IPS-18c (cell line): Measurements from ENCODE around the gene SMOC2.
"Not testable (repeated sequence)": the region's sequence is repeated elsewhere in the genome, so short reads cannot be mapped to it uniquely, and the experiment has no call there.

ENCODE experiments used
- H3K4me3 ChIP-seq: 2 replicates; pipeline ENCODE4 v1.7.0; 2013; ENCODE audit warnings: low read depth, mild to moderate bottlenecking, low read length, moderate library complexity; ENCODE audit not compliant: insufficient read depth
- H3K9me3 ChIP-seq: one replicate; pipeline ENCODE4 v1.6.1; 2013; ENCODE audit warnings: mild to moderate bottlenecking, low read length, moderate library complexity; ENCODE audit not compliant: control insufficient read depth, insufficient read depth

Gene SMOC2

GRCh38 chr6:168676552-168677322, 235.8 kb downstream of the SMOC2 start:
- no peak overlapping the region for H3K4me3 ChIP-seq

GRCh38 chr6:168677323-168677781, 236.4 kb downstream of the SMOC2 start:
- not testable (repeated sequence) for H3K4me3 ChIP-seq, H3K9me3 ChIP-seq

More at GRCh38 chr6:168676552-168677322, 235.8 kb downstream of the SMOC2 start:
- H3K9me3 ChIP-seq: no peaks in the 10 kb centered on the region

DNA sequence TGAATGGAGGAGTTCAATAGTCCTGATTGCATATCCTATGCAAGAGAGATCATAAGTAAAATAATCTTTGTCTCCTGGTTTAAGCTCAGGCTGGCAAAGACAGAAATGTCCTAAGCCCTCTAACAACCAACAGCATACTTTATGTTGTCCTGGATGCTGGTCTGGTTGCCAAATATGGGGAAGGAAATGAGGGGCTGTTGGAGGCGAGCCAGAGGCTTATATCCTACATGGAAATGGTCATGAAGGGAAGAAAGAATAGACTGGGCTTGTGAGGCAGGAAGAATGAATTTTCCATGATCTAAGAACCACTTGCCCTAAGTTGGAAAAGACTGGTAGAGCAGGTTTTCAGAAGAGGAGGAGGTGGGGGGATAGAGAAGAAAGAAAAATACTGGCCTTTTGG, 237.1 kb downstream of the SMOC2 start:
- Histone ChIP-seq H3K9me3 (no peaks in the 10 kb centered on the region), H3K4me3 (no peak overlapping the region)

GRCh38 chr6:168678588-168678987, 237.6 kb downstream of the SMOC2 start:
- no peaks in the 10 kb centered on the region for H3K9me3 ChIP-seq
- H3K4me3 ChIP-seq: no peak overlapping the region

- peaks cover 2% of the 10 kb centered on the region for H3K9me3 ChIP-seq
Observed at GRCh38 chr6:168681748-168682147, 240.8 kb downstream of the SMOC2 start.

DNA sequence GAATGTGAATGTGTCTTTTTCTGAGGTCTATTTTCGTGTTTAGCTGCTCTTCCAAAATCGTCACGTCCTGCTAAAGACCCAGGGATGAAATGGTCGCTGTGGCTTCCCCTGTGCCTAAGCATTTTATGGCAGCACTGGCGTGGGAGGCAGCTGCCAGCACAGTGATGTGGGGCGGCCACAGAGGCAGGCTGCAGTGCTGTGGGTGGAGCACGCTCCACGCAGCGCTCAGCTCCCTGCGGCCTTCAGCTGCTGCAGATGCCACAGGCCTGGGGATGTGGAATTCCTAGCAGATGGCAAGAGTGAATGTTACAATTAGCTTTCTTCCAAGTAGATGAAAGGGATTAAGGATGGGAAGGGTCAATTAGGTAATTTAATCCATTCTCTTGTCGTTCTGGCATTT, 242.6 kb downstream of the SMOC2 start:
- peaks cover 4% of the 10 kb centered on the region for H3K9me3 ChIP-seq
- H3K4me3 ChIP-seq: no peak overlapping the region

More at GRCh38 chr6:168681748-168682147, 240.8 kb downstream of the SMOC2 start:
- H3K4me3 ChIP-seq: no peak overlapping the region

- Histone ChIP-seq H3K9me3 (peaks cover 4% of the 10 kb centered on the region), H3K4me3 (no peak overlapping the region)
Observed at GRCh38 chr6:168684471-168684870, 243.5 kb downstream of the SMOC2 start.

GRCh38 chr6:168684906-168685305, 243.9 kb downstream of the SMOC2 start:
- no peak overlapping the region for H3K4me3 ChIP-seq
- peaks cover 4% of the 10 kb centered on the region for H3K9me3 ChIP-seq

- no peak overlapping the region for H3K4me3 ChIP-seq
- H3K9me3 ChIP-seq: peaks cover 4% of the 10 kb centered on the region
Observed at GRCh38 chr6:168686029-168686738, 245.2 kb downstream of the SMOC2 start.

DNA sequence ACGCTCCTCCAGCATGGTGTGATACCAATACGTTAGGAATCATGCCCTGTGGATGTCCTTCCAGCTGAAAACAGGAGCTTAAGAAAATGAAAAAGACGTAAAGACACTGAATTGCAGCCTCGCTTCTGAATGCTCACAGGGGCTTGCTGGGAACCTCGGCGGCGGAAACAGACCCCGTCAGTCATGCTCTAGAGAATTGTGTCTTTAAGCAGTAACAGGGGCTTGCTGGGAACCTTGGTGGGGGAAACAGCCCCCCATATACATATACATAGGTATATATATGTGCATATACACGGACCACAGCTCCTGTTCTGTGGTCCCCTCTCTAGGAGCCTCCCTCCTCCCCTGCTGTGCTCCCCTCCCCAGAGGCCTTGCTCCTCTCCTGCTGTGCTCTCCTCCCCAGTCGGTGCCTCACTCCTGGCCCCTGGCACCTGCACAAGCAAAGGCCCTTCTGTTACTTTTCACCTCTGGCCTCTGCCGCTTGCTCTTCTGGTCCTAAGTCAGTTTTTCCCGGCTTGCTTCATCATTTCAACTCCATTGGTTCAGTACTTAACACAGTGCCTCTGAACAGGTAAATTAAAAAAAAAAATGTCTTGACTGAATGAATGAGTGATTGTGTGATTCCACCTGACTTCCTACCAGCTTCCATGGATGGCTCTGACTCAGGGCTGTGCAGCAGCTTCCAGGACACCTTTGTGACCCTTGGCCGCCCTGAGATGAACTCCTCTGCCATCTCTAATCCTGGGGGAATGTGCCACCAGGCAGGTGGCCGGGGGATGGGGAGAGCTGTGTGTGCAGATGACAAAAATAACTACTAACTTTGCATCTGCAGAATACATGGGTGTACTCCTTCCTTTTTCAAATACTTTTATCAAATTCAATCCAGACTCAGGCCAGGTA, 246.1 kb downstream of the SMOC2 start:
- H3K4me3 ChIP-seq: no peak overlapping the region
- peaks cover 4% of the 10 kb centered on the region for H3K9me3 ChIP-seq

DNA sequence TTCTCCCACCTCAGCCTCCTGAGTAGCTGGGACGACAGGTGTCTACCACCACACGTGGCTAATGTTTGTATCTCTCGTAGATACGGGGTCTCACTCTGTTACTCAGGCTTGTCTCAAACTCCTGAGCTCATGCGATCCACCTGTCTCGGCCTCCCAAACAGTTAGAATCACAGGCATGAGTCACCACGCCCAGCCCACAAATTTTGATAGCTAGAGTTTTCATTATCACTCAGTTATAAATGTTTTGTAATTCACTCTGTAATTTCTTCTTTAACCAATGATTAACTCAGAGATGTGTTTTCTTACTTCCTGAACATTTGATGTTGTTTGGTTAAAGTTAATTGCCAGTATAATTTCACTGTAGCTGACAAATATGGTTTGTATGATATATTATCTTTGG, 249.3 kb downstream of the SMOC2 start:
- H3K4me3 ChIP-seq: no peak overlapping the region
- peaks cover 2% of the 10 kb centered on the region for H3K9me3 ChIP-seq

GRCh38 chr6:168691774-168692173, 250.8 kb downstream of the SMOC2 start:
- Histone ChIP-seq H3K9me3 (peaks cover 2% of the 10 kb centered on the region), H3K4me3 (no peak overlapping the region)

GRCh38 chr6:168692193-168692914, 251.4 kb downstream of the SMOC2 start:
- H3K4me3 ChIP-seq: no peak overlapping the region
- H3K9me3 ChIP-seq: peaks cover 2% of the 10 kb centered on the region

DNA sequence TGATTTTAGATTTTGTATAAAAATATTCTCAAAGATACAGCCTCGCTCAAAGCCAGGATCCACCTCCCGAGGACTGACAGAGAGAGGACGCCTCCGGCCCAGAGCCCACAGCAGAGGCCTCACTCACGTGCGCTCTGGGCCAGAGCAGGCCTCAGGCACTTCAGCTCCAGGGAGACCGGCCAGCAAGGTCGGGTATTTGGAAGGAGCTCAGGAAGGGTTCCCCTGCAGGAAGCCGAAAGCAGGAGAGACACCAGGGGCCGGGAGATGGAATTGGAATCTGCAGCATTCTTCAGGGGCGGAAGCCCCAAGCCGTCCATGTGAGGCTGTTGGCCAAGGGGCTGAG, 251.9 kb downstream of the SMOC2 start:
- not testable (repeated sequence) for H3K9me3 ChIP-seq, H3K4me3 ChIP-seq

DNA sequence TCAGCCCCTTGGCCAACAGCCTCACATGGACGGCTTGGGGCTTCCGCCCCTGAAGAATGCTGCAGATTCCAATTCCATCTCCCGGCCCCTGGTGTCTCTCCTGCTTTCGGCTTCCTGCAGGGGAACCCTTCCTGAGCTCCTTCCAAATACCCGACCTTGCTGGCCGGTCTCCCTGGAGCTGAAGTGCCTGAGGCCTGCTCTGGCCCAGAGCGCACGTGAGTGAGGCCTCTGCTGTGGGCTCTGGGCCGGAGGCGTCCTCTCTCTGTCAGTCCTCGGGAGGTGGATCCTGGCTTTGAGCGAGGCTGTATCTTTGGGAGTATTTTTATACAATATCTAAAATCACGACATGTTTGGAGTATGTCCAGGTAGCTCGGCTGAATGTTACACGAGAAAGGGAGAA, 253.8 kb downstream of the SMOC2 start:
- H3K9me3 ChIP-seq: not testable (repeated sequence)

DNA sequence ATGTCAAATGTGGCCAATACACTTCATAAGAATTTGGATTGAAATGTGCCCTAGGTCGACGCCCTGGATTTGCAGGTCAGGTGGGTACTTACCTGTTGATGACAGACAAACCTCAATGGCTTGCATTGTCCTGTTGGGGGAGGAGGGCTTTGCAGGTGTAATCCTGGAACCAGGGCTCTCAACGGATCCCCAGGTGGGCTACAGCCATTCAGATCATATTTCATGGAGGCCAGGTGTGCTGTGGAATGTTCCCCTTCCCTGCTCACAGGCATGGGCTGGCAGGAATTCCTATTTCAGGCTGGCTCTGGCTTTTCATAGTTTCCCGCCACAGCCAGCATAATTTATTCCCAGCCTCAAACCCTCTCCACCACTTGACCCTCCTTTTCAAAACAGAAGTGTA, 254.7 kb downstream of the SMOC2 start:
- Histone ChIP-seq H3K9me3 (no peaks in the 10 kb centered on the region), H3K4me3 (no peak overlapping the region)

More for the DNA sequence above, 253.8 kb downstream of the SMOC2 start:
- not testable (repeated sequence) for H3K4me3 ChIP-seq

DNA sequence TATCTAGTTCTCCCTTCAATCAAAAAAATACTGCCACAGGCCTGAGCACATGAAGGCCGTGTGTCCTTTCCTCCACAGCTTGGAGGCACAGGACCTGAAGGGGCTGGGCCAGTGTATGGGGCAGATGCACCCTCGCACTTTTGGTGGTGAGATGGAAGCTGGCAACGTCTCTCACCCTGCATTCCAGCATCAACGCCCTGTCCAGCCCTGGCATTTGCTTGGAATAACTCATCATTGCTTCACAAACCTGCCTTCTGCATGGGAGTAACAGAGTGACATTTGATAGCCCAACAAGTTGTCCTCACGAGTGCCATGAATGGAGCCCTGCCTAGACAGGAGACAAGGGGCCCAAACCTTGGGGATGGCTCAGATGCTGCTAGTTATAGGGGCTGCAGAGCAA, 257.9 kb downstream of the SMOC2 start:
- Histone ChIP-seq H3K4me3 (no peak overlapping the region), H3K9me3 (no peaks in the 10 kb centered on the region)
